ENCODE results near the gene AFTPH. TPM values are rescaled to one million over a fixed set of nuclear protein-coding genes. Genes with fewer than 3 reads are reported as not detected.

Gene AFTPH
- total and polyA plus RNA-seq, 3 donors from 2014 or later: 38.7 to 56.1 (median 43.9) TPM

- Histone ChIP-seq H3K9me3 (no peaks in the 10 kb centered on the region), H3K27ac (no peak overlapping the region), H3K4me3 (no peak overlapping the region), H3K36me3 (ENCODE audit: low read depth, missing control alignments) (no peaks in the 10 kb centered on the region), H3K4me1 (no peaks in the 10 kb centered on the region), H3K27me3 (no peaks in the 10 kb centered on the region)
- TF ChIP-seq POLR2A (IDR thresholded peaks at IDR 0.05) (no peak), CTCF (IDR thresholded peaks at IDR 0.05) (no peak)
- intact Hi-C loops (cut with DNase I; ENCODE audit: low total_unique reads): no loop called here
- DNase-seq: no peak
- 90 to 92% methylated on average over 5 of the region's 5 CpGs for WGBS, 2 donors
These were observed 88.6 kb downstream of the AFTPH start for GRCh38 chr2:64612575-64613195.

- Histone ChIP-seq H3K36me3 (ENCODE audit: low read depth, missing control alignments) (no peaks in the 10 kb centered on the region), H3K27ac (no peak overlapping the region), H3K4me1 (no peaks in the 10 kb centered on the region), H3K27me3 (no peaks in the 10 kb centered on the region), H3K4me3 (no peak overlapping the region), H3K9me3 (no peaks in the 10 kb centered on the region)
- 73 to 79% methylated on average over 7 of the region's 7 CpGs for WGBS, 2 donors
- intact Hi-C loops (cut with DNase I; ENCODE audit: low total_unique reads): no loop called here
- DNase-seq: no peak
- TF ChIP-seq POLR2A (IDR thresholded peaks at IDR 0.05): no peak
- no peak for TF ChIP-seq CTCF (IDR thresholded peaks at IDR 0.05)
These were observed 89.1 kb downstream of the AFTPH start for GRCh38 chr2:64613276-64613675.

- TF ChIP-seq POLR2A (IDR thresholded peaks at IDR 0.05): no peak
- no peak for TF ChIP-seq CTCF (IDR thresholded peaks at IDR 0.05)
- Histone ChIP-seq H3K36me3 (ENCODE audit: low read depth, missing control alignments) (no peaks in the 10 kb centered on the region), H3K4me3 (no peak overlapping the region), H3K27me3 (no peaks in the 10 kb centered on the region), H3K9me3 (no peaks in the 10 kb centered on the region), H3K27ac (no peak overlapping the region), H3K4me1 (peaks cover 2% of the 10 kb centered on the region)
- no peak for DNase-seq
- intact Hi-C loops (cut with DNase I; ENCODE audit: low total_unique reads): no loop called here
- 85 to 96% methylated on average over 6 of the region's 6 CpGs for WGBS, 2 donors
These were observed 91.2 kb downstream of the AFTPH start for GRCh38 chr2:64615192-64615763.

- no peaks in the 10 kb centered on the region for H3K27me3 ChIP-seq
- H3K4me3 ChIP-seq: no peak overlapping the region
These were observed 91.9 kb downstream of the AFTPH start for GRCh38 chr2:64615844-64616536.

More at GRCh38 chr2:64615844-64616536, 91.9 kb downstream of the AFTPH start:
- Histone ChIP-seq H3K9me3 (no peaks in the 10 kb centered on the region), H3K4me1 (peaks cover 7% of the 10 kb centered on the region), H3K27ac (no peak overlapping the region), H3K36me3 (ENCODE audit: low read depth, missing control alignments) (no peaks in the 10 kb centered on the region)
- 94% methylated on average over 5 to 7 of the region's 7 CpGs for WGBS, 2 donors
- DNase-seq: no peak
- intact Hi-C loops (cut with DNase I; ENCODE audit: low total_unique reads): no loop called here
- TF ChIP-seq CTCF (IDR thresholded peaks at IDR 0.05): no peak
- no peak for TF ChIP-seq POLR2A (IDR thresholded peaks at IDR 0.05)

Measured in testis (tissue), 3 donors.